ENCODE data around the gene ASCL5.
"Not testable (repeated sequence)": the region's sequence is repeated elsewhere in the genome, so short reads cannot be mapped to it uniquely, and the experiment has no call there.

ASCL5 gene

GRCh38 chr1:201126832-201127754 is at the start of gene ASCL5:
TSS of gene ASCL5 (minus strand) at chr1:201127184. CDS start at chr1:201115372, 11,812 bp downstream.
- peak; percentile 73 for DNase-seq

- DNase-seq: no peak
These were observed 49.0 kb upstream of the ASCL5 start for GRCh38 chr1:201175820-201176500.

- no peak for DNase-seq
These were observed 46.8 kb upstream of the ASCL5 start for GRCh38 chr1:201173736-201174135.

- DNase-seq: no peak
These were observed 46.1 kb upstream of the ASCL5 start for GRCh38 chr1:201172999-201173610.

GRCh38 chr1:201172326-201172725 is 45.3 kb upstream of the ASCL5 start:
- DNase-seq: no peak

GRCh38 chr1:201171063-201172036 is 44.4 kb upstream of the ASCL5 start:
- peak; percentile 95 for DNase-seq

- DNase-seq: peak; percentile 98
These were observed 43.6 kb upstream of the ASCL5 start for GRCh38 chr1:201170533-201171062.

GRCh38 chr1:201169971-201170532 is 43.1 kb upstream of the ASCL5 start:
- DNase-seq: no peak

- peak; percentile 61 for DNase-seq
These were observed 42.2 kb upstream of the ASCL5 start for GRCh38 chr1:201169203-201169602.

GRCh38 chr1:201167041-201167991 is 40.3 kb upstream of the ASCL5 start:
- no peak for DNase-seq

GRCh38 chr1:201164645-201165044 is 37.7 kb upstream of the ASCL5 start:
- peak; percentile 99 for DNase-seq

- no peak for DNase-seq
These were observed 36.7 kb upstream of the ASCL5 start for GRCh38 chr1:201163707-201164106.

GRCh38 chr1:201163036-201163435 is 36.1 kb upstream of the ASCL5 start:
- not testable (repeated sequence) for DNase-seq

GRCh38 chr1:201157949-201158348 is 31.0 kb upstream of the ASCL5 start:
- DNase-seq: no peak

- DNase-seq: no peak
These were observed 29.8 kb upstream of the ASCL5 start for GRCh38 chr1:201156819-201157218.

GRCh38 chr1:201156346-201156745 is 29.4 kb upstream of the ASCL5 start:
- DNase-seq: no peak

GRCh38 chr1:201155354-201155753 is 28.4 kb upstream of the ASCL5 start:
- no peak for DNase-seq

GRCh38 chr1:201154389-201155165 is 27.6 kb upstream of the ASCL5 start, which contains the start of gene TMEM9:
TSS of gene TMEM9 (minus strand) at chr1:201154474. CDS start at chr1:201153923, 551 bp downstream.
- DNase-seq: peak; percentile 99
